ENCODE measurements around the gene SLC7A5. TPM values are rescaled to one million over a fixed set of nuclear protein-coding genes. Genes with fewer than 3 reads are reported as not detected.

SLC7A5 gene
- total and polyA plus RNA-seq, 2 of the 13 experiments (the other 11 are each of a cell fraction or from before 2014, with no cell fraction given): 79.6 to 155 TPM

DNA sequence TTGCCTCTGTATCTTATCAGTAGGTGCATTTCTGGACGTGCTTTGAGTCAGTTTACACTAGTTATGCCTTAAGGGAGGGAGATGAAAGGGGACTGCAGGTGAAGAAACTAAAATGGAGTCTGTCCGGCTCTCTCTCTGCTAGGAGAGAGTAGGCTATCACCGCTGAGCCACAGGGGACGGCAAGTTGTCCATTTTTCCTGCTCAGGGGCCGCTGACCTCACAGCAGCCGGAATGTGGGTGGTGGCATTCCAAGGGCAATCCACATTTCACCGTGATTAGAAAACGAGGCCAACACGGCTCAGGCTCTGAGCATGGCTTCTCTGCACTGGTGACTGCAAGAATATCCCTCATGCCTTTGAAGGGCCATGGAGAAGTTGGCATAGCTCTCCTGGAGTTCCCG lies 84.5 kb downstream of the SLC7A5 start:
- no peak overlapping the region for H3K4me2 ChIP-seq (ENCODE audit: low read depth, low read length)
- no TSS peak for BruUV-seq (replicated peaks)
- ChIA-PET CTCF (ENCODE audit: low intra/inter-chr PET ratio, low total read pairs) (no interaction called here), POLR2A (interaction anchor here (0.9 to 1.9 kb wide), 4 partner anchors 9 to 87 kb away, joined by 3 to 6 read pairs (median 4); no protein-coding TSS in a partner anchor)
- H3K79me2 ChIP-seq (ENCODE audit: insufficient read depth, low read length): no peaks in the 10 kb centered on the region
- H3K9me3 ChIP-seq (ENCODE audit: low read length): no peaks in the 10 kb centered on the region
- H3K4me3 ChIP-seq (replicated peaks in 1 of 3; ENCODE audit: insufficient read depth in 1 of 3, low read depth in 2 of 3, low read length in 3 of 3): no peak overlapping the region
- intact Hi-C loops (cut with micrococcal nuclease; ENCODE audit: unreplicated experiment) (no loop called here), in situ Hi-C loops (cut with HindIII; ENCODE audit: extremely low pct_ligation_motif_present, low pct_unique_long_range_greater_than_20kb) (no loop called here)
- FAIRE-seq: no peak
- H3K36me3 ChIP-seq (replicated peaks in 1 of 2; ENCODE audit: control insufficient read depth in 1 of 2, insufficient read depth in 2 of 2, low read length in 2 of 2): no peaks in the 10 kb centered on the region
- H3K9ac ChIP-seq (ENCODE audit: insufficient read depth, low read depth, low read length): no peak overlapping the region
- H2AFZ ChIP-seq (ENCODE audit: low read length): no peak overlapping the region
- peak; percentile 44 for ATAC-seq
- peaks cover 56% of the 10 kb centered on the region for H3K4me1 ChIP-seq (ENCODE audit: insufficient read depth, low read length)
- WGBS (ENCODE audit: low lambda C conversion rate): 57% methylated on average over 9 of the region's 10 CpGs
- H4K20me1 ChIP-seq (ENCODE audit: insufficient read depth, low read length): no peaks in the 10 kb centered on the region
- DNase-seq (ENCODE audit: low spot score): peak; percentile 63
- H3K27ac ChIP-seq (ENCODE audit: extremely low read length, insufficient read depth, low read length): no peak overlapping the region
- H3K27me3 ChIP-seq (ENCODE audit: control insufficient read depth in 1 of 2, insufficient read depth in 2 of 2, low read length in 2 of 2): no peaks in the 10 kb centered on the region
- TF ChIP-seq, protein P1, sequence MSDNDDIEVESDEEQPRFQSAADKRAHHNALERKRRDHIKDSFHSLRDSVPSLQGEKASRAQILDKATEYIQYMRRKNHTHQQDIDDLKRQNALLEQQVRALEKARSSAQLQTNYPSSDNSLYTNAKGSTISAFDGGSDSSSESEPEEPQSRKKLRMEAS (IDR thresholded peaks at IDR 0.05): peak; percentile 60; the same call in 1 of the 2 replicates
- no peak for TF ChIP-seq LCORL (IDR thresholded peaks at IDR 0.05)
- 0 out of 2 replicates have a peak, but pooled peaks have one; percentile 36 for TF ChIP-seq LCORL (CRISPR knock-in tag; IDR thresholded peaks at IDR 0.05)
- TF ChIP-seq RXRB (CRISPR knock-in tag; IDR thresholded peaks at IDR 0.05; ENCODE audit: borderline replicate concordance): peak; percentile 59
- TF ChIP-seq SAP130 (CRISPR knock-in tag; IDR thresholded peaks at IDR 0.05; ENCODE audit: low read depth): peak; percentile 17; the same call in 1 of the 2 replicates
- peak; percentile 36; the same call in 1 of the 2 replicates for TF ChIP-seq NR2F6 (IDR thresholded peaks at IDR 0.05)
- peak; percentile 80 for TF ChIP-seq NR2F6 (CRISPR knock-in tag; IDR thresholded peaks at IDR 0.05)
- TF ChIP-seq ZNF138 (CRISPR knock-in tag; IDR thresholded peaks at IDR 0.05; ENCODE audit: low read depth): no peak
- peak; percentile 52 for TF ChIP-seq HOXA3 (CRISPR knock-in tag; IDR thresholded peaks at IDR 0.05)
- TF ChIP-seq MYC (CRISPR knock-in tag; IDR thresholded peaks at IDR 0.05; ENCODE audit: borderline replicate concordance): 0 out of 2 replicates have a peak, but pooled peaks have one; percentile 27
- TF ChIP-seq ZBTB38 (CRISPR knock-in tag; IDR thresholded peaks at IDR 0.05): peak; percentile 62; the same call in 1 of the 2 replicates
- peak; percentile 56 for TF ChIP-seq MED1 (CRISPR knock-in tag; IDR thresholded peaks at IDR 0.05)
- 0 out of 2 replicates have a peak, but pooled peaks have one; percentile 18 for TF ChIP-seq ZNF24 (IDR thresholded peaks at IDR 0.05)
- TF ChIP-seq ZNF761 (CRISPR knock-in tag; conservative IDR thresholded peaks at IDR 0.05): no peak
- 0 out of 2 replicates have a peak, but pooled peaks have one; percentile 15 for TF ChIP-seq RAD21 (CRISPR knock-in tag; IDR thresholded peaks at IDR 0.05)
- TF ChIP-seq, protein P2, sequence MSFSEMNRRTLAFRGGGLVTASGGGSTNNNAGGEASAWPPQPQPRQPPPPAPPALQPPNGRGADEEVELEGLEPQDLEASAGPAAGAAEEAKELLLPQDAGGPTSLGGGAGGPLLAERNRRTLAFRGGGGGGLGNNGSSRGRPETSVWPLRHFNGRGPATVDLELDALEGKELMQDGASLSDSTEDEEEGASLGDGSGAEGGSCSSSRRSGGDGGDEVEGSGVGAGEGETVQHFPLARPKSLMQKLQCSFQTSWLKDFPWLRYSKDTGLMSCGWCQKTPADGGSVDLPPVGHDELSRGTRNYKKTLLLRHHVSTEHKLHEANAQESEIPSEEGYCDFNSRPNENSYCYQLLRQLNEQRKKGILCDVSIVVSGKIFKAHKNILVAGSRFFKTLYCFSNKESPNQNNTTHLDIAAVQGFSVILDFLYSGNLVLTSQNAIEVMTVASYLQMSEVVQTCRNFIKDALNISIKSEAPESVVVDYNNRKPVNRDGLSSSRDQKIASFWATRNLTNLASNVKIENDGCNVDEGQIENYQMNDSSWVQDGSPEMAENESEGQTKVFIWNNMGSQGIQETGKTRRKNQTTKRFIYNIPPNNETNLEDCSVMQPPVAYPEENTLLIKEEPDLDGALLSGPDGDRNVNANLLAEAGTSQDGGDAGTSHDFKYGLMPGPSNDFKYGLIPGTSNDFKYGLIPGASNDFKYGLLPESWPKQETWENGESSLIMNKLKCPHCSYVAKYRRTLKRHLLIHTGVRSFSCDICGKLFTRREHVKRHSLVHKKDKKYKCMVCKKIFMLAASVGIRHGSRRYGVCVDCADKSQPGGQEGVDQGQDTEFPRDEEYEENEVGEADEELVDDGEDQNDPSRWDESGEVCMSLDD (CRISPR knock-in tag; IDR thresholded peaks at IDR 0.05; ENCODE audit: borderline replicate concordance): no peak
- TF ChIP-seq, protein P3, sequence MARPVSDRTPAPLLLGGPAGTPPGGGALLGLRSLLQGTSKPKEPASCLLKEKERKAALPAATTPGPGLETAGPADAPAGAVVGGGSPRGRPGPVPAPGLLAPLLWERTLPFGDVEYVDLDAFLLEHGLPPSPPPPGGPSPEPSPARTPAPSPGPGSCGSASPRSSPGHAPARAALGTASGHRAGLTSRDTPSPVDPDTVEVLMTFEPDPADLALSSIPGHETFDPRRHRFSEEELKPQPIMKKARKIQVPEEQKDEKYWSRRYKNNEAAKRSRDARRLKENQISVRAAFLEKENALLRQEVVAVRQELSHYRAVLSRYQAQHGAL (CRISPR knock-in tag; IDR thresholded peaks at IDR 0.05; ENCODE audit: not compliant biosample characterization): no peak
- TF ChIP-seq, protein P4, sequence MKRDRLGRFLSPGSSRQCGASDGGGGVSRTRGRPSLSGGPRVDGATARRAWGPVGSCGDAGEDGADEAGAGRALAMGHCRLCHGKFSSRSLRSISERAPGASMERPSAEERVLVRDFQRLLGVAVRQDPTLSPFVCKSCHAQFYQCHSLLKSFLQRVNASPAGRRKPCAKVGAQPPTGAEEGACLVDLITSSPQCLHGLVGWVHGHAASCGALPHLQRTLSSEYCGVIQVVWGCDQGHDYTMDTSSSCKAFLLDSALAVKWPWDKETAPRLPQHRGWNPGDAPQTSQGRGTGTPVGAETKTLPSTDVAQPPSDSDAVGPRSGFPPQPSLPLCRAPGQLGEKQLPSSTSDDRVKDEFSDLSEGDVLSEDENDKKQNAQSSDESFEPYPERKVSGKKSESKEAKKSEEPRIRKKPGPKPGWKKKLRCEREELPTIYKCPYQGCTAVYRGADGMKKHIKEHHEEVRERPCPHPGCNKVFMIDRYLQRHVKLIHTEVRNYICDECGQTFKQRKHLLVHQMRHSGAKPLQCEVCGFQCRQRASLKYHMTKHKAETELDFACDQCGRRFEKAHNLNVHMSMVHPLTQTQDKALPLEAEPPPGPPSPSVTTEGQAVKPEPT (CRISPR knock-in tag; IDR thresholded peaks at IDR 0.05; ENCODE audit: low read depth): no peak
- peak; percentile 51 for TF ChIP-seq RXRA (CRISPR knock-in tag; IDR thresholded peaks at IDR 0.05)
- peak in 1 of 2 experiments; percentile 51; a peak in 1 of 4 replicates for TF ChIP-seq NR2F1 (CRISPR knock-in tag; IDR thresholded peaks at IDR 0.05)
- TF ChIP-seq, protein P5, sequence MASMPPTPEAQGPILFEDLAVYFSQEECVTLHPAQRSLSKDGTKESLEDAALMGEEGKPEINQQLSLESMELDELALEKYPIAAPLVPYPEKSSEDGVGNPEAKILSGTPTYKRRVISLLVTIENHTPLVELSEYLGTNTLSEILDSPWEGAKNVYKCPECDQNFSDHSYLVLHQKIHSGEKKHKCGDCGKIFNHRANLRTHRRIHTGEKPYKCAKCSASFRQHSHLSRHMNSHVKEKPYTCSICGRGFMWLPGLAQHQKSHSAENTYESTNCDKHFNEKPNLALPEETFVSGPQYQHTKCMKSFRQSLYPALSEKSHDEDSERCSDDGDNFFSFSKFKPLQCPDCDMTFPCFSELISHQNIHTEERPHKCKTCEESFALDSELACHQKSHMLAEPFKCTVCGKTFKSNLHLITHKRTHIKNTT (CRISPR knock-in tag; IDR thresholded peaks at IDR 0.05): no peak
